Uterus (tissue), 2 donors: ENCODE measurements around the gene ACP3.

Source experiments
- POLR2A ChIP-seq, 2 donors: fragments of 450-650 bp; IDR thresholded peaks; one replicate each; pipeline ENCODE4 v1.6.1; 2016; ENCODE audit warnings: antibody characterized with exemption in 2 of 2, mild to moderate bottlenecking in 1 of 2, moderate library complexity in 1 of 2
- TF ChIP-seq, protein P1 (sequence below), 4 experiments: fragments of 200-600 bp in 2 of 4; fragments of 450-650 bp in 2 of 4; sonication (generic) in 2 of 4; IDR thresholded peaks; one replicate each; pipeline ENCODE4 v1.5.1; 2016 to 2019; ENCODE audit warnings: antibody characterized with exemption in 4 of 4, mild to moderate bottlenecking in 2 of 4, moderate library complexity in 1 of 4

DNA sequence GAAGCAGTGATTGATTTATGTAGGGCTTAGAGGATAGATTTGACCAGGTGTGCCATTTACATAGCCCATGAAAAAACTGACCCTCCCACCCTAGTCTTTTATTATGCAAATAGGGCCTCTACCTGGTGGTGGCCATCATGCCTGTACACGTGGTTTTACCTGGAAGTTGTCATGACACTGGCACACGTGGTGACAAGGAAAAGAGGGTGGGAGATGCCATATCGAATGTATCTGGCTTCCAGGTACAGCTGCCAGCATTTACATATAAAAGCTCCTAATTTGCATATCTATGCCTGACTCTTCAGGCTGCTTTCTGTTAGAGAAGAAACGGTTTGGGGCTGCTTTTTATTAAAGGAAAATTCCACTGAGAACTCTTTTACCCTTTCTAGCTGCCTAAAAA lies 65.1 kb downstream of the ACP3 start:
- TF ChIP-seq, protein P1, sequence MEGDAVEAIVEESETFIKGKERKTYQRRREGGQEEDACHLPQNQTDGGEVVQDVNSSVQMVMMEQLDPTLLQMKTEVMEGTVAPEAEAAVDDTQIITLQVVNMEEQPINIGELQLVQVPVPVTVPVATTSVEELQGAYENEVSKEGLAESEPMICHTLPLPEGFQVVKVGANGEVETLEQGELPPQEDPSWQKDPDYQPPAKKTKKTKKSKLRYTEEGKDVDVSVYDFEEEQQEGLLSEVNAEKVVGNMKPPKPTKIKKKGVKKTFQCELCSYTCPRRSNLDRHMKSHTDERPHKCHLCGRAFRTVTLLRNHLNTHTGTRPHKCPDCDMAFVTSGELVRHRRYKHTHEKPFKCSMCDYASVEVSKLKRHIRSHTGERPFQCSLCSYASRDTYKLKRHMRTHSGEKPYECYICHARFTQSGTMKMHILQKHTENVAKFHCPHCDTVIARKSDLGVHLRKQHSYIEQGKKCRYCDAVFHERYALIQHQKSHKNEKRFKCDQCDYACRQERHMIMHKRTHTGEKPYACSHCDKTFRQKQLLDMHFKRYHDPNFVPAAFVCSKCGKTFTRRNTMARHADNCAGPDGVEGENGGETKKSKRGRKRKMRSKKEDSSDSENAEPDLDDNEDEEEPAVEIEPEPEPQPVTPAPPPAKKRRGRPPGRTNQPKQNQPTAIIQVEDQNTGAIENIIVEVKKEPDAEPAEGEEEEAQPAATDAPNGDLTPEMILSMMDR (IDR thresholded peaks at IDR 0.05), result no peak
- TF ChIP-seq POLR2A (IDR thresholded peaks at IDR 0.05), result no peak
